ENCODE measurements around the gene LMNA.

GRCh38 chr1:156096640-156097391, 17.7 kb upstream of the LMNA start:
- TF ChIP-seq CTCF (IDR thresholded peaks at IDR 0.05; ENCODE audit: borderline replicate concordance, extremely low read depth, low read length, poor library complexity, severe bottlenecking), result peak; percentile 97
- no peak for TF ChIP-seq EZH2 (IDR thresholded peaks at IDR 0.05; ENCODE audit: borderline replicate concordance, low read depth, low read length, severe bottlenecking)

All from DND-41 (cell line).